Activated CD4-positive, CD25-positive, alpha-beta regulatory T cell treated with anti-CD3 and anti-CD28 coated beads, Interleukin-2, amount 50 U/mL, for 24 hours (primary cell): Measurements from ENCODE around the gene UTP11.
"Not testable (repeated sequence)": the region's sequence is repeated elsewhere in the genome, so short reads cannot be mapped to it uniquely, and the experiment has no call there.

Experiments
- ATAC-seq, 2 donors: fragments of 150-1000 bp; cut with Tn5 transposase; one replicate each; pipeline ENCODE4 v1.10.0; 2021; ENCODE audit warnings: mild to moderate bottlenecking in 1 of 2, moderate library complexity in 1 of 2

The UTP11 gene, protein sequence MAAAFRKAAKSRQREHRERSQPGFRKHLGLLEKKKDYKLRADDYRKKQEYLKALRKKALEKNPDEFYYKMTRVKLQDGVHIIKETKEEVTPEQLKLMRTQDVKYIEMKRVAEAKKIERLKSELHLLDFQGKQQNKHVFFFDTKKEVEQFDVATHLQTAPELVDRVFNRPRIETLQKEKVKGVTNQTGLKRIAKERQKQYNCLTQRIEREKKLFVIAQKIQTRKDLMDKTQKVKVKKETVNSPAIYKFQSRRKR

DNA sequence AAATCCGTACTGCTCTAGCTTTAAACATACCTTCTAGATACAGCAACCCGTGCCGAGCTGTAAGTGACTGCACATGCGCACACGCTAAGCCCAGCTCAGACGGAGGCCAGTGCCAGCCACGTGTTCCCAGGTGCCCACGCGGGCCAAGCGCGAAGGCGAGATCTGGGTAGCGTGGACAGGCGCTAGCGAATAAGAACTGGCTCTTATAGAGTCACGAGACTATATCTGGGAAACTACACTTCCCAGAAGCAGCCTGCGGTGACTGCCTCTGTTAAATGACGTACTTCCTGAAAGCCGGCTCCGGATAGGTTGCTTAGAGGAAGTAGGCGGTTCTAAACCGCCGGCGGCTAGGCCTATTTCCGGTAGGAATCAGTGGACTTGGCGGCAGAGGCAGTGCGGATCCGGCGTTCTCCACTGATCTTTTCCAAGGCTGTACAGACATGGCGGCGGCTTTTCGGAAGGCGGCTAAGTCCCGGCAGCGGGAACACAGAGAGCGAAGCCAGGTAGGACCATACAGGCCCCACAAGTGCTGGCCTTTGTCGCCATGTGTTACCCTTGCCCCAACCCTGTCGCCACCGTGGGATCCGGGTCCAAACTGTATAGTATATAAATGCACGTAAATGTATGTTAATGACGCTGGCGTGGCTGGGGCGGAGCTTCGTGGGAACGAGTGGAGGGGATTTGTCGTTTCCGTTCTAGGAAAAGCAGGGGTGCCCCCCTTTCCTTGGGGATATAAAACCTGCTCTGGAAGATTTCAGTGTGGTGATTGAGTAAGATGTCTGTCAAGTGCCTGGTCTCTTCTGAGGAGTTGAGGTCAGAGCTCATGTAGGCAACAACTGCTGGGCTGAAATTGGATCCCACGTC is at the start of gene UTP11:
UTP11 (plus strand) TSS at position 372 of the 864 bp plus-strand sequence; CDS start at position 441, 69 bp downstream.
- peak; percentile 85 to 90 for ATAC-seq

DNA sequence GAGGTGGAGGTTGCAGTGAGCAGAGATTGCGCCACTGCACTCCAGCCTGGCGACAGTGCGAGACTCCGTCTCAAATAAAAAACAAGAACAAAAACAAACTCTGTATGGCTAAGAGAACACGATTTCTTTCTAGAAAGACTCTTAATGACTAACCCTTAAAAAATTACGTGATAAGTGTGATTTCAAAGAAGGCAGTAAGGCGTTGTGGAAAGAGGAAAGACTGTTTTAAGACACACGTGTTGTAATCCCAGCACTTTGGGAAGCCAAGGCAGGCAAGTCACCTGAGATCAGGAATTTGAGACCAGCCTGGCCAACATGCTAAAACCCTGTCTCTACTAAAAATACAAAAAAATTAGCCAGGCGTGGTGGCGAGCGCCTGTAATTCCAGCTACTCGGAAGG is 48.4 kb upstream of the UTP11 start:
- not testable (repeated sequence) for ATAC-seq

DNA sequence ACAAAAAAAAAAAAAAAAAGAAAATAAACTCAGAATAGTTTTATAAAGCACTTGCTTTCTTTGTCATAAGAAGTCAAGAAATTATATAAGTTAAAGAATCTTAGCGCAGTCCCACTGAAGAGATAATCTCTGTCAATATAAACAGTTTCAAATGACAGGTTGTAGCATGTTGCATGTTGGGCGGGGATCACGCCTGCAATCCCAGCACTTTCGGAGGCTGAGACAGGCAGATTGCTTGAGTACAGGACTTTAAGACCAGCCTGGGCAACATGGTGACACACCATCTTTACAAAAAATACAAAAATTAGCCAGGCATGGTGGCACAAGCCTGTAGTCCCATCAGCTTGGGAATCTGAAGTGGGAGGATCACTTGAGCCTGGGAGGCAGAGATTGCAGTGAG is 47.2 kb upstream of the UTP11 start:
- ATAC-seq = no peak

DNA sequence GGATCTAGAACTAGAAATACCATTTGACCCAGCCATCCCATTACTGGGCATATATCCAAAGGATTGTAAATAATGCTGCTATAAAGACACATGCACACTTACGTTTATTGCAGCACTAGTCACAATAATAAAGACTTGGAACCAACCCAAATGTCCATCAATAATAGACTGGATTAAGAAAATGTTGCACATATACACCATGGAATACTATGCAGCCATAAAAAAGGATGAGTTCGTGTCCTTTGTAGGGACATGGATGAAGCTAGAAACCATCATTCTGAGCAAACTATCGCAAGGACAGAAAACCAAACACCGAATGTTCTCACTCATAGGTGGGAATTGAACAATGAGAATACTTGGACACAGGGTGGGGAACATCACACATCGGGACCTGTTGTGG is 38.9 kb upstream of the UTP11 start:
- ATAC-seq = not testable (repeated sequence)

DNA sequence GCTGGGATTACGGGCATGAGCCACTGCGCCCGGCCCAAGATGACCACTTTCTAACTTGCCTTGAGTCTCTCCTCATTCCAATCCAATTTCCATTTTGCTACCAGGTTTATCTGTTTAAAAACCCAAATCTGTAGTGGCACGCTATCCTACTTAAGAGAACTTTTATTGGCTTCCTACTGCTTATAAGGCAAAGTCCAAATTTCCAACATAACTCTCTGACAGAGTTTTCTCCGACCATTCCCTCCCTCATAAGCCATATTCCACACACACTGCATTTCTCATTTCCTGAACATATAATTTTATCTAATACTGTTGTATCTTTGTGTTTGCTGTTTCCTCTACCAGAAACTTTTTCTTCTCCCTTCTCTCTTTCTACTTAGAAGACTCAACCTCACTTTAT is 38.0 kb upstream of the UTP11 start:
- ATAC-seq = no peak

DNA sequence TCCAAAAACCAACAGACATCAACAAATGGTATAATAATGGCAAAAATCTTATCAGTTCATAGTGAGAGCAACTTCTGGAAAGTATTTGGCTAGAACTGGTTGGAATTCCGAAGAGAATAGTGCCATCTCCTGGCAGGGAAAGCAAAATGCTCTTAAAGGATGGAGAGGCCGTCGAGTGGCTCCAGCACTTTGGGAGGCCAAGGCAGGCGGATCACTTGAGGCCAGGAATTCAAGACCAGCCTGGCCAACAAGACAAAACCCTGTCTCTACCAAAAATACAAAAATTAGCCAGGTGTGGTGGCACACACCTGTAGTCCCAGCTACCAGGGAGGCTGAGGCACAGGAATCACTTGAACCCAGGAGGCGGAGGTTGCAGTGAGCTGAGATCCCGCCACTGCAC is 37.5 kb upstream of the UTP11 start:
- ATAC-seq = not testable (repeated sequence)

DNA sequence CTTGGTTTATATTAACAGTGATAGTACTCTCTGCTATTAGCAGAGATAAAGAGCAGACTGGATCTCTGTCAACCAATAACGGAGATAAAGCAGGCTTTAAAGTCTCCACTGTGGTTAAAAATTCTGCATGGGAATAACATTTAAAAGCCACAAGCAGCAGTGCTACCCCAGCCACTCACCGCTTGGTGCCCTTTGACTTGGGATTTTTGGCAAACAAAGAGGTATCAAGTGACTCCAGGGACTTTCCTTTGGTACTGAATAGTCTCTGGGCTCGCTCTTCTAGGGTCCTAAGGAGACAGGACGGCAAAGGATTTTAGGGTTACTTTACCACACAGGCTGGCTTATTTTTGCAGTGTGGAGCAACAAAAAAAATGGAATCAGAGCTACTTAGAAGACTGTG is 34.0 kb upstream of the UTP11 start:
- no peak for ATAC-seq

DNA sequence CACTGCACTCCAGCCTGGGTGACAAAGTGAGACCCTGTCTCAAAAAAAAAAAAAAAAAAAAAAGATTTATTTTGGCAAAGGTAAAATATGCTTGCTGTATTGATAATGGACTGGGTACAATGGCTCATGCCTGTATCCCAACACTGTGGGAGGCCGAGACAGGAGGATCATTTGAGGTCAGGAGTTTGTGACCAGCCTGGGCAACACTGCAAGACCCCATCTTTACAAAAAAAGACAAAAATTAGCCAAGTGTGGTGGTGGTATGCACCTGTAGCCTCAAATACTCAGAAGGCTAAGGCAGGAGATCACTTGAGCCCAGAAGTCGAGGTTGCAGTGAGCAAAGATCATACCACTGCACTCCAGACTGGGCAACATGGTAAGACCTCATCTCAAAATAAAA is 29.0 kb upstream of the UTP11 start:
- ATAC-seq = no peak

DNA sequence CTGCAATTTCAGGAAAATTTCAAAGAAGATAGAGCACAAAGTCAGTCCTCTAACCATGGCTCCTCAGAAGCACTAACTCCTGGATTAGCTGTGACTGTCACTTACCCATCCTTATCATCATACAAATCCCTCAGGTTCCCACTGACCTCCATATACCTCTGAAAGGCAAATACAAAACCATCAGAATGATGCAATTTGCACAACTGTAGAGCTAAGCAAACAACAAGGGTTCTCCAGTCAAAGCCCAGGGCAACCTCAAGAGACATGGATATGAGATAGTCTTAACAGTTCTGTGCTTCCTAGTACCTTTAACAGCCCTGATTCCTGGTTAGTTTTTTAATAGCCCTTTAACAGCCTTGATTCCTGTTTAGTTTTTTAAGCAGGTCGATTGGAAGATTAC is 24.9 kb upstream of the UTP11 start:
- ATAC-seq = no peak

DNA sequence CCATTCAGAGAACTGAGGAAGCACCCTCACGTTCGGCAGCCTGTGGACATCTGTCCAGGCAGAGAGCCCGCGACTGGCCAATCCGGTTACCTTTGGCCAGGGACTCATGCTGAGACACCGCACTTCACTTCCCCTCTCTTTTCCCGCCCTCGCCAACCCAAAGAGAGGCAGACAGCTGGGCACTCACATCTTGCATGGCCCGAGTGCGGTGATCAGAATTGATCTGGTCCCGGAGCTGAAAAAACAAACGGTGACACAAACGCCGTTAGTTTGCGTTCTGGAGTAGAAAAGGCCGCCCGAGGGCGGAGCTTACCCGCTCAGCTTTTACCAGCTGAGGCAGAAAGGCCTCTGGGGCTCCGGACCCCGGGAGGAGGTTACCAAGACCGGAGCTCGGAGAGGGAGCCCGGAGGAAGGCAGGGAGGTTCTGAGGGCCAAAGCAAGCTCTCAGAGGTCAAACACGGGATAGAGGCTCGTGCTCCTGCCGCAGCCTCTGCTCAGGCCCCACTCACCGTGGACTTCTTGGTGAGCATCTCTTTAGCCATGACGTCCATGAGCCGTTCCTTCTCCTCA is 23.1 kb upstream of the UTP11 start:
- peak; percentile 21 to 23 for ATAC-seq

DNA sequence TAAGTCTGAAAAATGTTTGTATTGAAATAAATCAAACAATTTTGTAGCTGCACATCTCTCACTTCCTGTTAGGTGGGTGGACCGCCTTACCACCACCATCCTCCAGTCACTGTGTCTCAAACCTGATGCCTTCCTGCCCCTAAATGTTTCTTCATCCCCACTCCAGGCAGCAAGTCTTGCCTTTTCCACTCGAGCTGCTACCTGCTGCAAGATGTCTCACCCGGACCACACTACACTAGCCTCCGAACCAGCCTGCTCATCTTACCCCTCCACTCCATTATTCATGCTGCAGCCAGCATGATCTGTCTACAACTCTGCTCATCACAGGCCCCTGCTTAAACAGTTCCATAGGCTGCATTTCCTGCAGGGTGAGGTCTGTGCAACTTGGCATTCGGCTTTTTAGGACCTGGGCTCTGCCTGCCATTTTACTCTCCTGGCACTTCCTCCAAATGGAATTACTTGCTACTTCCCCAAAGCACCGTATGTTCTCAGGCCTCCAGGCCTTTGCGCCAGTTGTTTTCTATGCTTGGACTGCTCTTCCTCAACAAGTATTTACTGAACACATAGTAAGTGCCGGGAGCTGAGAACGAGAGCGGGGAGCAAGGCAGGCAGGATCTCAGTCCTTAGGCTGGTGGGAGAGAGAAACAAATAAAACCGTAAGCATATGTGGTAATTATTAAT is 17.5 kb upstream of the UTP11 start:
- peak in 1 of 2 donors; percentile 7 for ATAC-seq

DNA sequence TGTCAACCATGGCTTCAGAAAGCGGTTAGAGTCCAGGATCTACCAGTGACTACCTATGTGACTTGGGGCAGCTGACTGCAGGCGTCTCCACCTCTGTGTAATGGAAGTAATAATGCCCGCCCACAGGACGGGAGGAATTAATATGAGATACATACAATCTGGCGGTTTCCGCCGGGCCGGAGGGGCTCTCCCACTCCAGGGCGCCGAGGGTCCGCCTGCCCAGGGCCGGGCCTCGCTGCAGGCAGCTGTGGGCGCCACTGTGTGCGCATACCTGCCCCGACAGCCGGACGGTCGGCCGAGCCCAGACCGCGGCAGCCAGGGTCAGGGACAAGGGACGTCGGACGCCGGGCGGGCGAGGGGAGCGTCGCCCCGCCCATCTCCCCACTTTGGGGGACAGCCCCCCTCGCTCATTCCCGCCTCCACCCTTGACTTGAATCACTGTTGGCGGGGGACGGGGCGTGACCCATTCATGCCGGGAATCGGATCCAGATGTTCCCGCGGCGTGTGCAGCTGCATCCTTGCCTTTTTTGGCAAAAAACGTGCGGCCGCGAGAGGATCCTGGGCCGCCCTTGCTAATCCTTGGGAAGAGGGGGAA is 16.7 kb upstream of the UTP11 start:
- peak; percentile 38 to 81 for ATAC-seq

DNA sequence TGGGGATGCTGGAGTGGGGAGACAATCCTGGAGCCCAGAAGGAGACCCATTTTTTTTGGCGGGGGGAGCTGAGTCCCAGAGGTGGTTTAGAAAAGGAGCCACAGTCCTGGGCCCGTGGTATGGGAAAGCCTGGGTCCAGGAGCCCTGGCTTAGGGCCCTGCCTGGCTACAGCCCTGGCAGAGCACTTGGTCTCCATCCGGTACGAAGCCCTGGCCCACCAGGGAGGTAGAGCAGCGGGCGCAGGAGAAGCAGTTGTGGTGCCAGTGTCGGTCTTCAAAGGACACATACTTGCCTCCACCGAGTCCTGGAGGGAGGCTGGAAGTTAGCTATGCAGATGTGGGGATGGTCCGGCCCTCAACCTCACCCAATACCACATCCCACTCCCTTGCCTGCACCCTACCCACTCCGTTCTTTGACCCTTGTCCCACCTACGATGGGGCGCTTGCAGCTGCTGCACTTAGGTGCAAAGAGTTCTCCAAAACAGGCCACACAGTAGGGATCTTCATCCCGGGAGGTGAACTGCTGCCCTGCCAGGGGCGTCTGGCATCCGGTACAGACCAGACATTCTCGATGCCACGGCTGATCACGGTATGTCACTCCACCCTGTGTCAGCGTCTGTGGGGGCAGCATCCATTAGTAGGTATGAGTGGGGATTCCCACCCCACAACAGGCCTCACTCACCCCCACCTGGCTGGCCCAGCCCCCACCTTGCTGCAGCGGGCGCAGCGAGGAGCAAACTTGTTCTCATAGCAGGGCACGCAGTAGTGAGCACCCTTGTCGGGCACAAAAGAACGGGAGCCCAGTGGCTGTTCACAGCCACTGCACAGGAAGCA is 15.1 kb upstream of the UTP11 start:
- no peak for ATAC-seq

DNA sequence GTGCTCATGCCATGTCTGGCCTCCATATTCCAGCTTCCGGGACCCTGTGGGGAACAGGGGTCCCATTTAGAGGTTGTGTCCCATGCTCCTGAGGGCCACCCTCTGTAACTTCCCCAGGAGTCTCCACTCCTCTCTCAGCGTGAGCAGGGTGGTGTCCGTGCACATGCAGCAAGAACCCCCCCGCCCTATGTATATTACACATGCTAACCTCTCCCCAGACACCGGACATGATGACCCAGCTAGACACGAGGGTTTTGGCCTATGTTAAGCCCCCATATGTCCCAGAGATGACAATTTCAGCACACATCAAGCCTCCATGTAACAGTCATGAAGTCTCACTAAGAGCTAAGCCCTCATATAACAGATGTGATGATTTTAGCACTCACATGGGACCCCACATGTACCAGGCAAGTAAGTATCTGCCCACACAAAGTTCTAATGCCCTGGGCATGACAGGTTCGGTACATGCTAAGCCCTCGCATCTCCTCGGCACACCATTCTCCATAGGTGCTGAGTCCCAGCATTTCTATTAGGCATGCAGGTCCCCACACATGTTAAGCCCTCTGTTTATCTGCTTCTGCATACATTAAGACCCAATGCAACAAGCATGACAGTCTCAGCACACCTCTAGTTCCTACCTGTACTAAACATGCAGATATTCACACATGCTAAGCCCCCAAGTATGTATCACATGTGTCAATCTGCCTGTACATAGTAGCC is 14.3 kb upstream of the UTP11 start:
- no peak for ATAC-seq

DNA sequence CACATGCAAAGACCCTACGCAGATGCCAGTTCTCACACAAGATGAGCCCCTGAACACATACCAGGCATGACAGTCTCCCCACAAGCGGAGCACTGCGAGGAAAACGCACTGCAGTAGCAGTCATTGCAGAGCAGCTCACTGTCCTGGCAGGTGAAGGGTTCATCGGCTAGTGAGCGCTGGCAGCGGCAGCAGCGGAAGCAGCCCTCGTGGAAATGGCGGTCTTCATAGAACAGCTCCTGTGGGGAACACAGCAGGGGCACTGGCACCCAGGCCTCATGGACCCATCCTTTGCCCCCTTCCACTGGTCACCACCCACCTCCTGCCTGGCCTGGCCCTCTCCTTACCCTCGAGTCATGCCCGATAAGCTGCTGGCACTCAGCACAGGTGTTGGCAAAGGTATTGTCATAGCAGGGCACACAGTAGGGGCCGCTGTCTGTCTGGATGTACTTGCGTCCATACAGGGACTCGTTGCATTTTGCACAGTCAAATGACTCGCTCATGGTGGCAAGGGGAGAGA is 13.6 kb upstream of the UTP11 start:
- ATAC-seq = no peak

DNA sequence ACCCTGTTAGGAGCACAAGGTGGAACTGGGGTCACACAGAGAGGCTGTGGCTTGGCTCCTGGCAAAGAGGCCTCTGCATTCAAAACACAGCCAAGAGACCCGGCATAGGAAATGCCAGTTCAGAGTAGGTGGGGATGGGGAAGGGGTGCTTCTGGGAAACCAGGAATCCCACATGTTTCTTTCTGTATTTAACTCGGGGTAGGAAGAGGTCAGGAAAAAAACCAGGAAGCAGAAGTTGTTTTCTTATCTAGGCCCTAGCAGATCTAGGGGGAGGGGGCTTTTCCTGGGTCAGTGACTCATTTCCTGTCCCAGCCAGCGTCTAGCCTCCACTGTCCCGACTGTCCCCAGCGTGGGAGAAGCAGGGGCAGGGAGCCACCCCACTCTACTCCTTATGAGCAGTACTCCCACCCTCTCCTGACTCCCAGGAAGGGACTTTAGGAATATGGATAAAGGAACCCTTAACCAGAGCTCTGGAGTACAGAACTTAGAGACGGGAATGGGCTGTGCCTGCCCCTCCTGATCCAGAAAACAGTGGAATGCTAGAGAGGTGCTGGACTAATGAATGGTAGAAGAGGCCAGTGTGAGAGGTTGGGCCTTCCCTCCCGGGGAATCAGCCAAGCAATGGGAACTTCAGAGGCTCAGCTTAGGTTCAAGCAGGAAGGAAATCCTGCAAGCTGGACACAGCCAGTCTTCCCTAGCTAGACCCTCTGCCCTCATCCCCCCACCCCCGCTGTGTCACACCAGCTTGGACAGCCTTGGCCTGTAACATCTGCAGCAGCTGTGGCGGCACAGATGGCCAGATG is 12.9 kb upstream of the UTP11 start:
- ATAC-seq = no peak

DNA sequence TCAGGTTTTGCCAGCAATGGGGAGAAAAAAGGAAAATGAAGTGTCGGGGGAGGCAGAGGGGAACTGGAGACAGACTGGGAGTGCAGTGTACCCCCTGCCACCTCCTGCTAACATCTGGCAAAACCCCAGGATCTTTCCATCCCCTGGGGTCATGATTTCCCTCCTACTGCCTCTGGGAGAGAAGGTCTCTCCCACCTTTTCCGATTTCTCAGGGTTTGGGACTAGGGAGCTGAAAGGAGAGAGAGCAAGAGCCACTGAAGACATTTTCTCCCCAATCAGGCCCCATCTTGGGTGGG is 12.4 kb upstream of the UTP11 start:
- no peak for ATAC-seq

DNA sequence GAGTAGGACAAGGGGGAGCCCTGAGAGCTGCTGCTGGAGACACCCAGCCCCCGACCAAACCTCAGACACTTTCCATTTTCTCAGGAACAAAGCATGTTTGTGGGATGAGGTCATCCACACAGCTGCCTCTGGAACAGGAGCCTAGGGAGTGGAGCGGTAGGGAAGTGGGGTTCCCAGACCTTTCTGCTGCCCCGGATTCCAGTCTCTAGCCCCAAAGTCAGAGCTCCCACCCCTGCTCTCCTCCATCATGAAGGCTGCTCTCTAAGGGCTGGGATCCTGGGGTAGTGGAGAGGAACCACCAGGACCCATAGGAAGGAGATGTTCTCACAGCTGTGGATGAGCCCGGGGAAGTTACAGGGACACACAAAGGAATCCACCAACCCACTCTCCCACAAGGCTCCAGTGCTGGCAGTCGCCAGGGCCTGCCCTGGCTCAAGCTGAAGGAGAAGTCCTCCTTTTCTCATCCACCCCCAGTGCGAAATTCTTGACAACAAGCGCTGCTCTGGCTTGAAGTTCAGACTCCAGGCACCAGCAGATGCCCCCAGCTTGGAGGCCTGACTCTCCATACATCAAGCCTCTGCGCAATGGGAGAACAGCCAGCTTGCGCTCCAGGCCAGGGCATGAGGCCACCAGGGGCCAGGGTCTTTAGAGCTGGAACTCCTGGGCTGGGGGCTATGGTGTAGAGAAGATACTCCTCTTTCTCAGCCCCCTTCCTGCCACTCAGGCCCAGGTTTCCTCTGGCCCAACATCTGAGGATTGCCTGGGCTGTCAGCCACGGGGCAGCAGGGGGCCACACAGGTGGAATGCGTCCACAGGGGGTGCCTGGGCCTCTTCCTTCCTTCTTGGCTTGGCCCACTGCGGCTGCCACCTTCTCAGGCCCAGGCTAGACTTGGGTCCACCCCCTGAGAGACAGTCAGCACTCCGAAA is 11.7 kb upstream of the UTP11 start:
- no peak for ATAC-seq
